ENCODE data around the gene HBEGF. TPM values are rescaled to one million over a fixed set of nuclear protein-coding genes. Genes with fewer than 3 reads are reported as not detected.

Gene HBEGF
- total and polyA plus RNA-seq, 10 of the 15 experiments (the other 5 are each of a cell fraction or from before 2014, with no cell fraction given): 0.87 to 3.1 (median 2.1) TPM

DNA sequence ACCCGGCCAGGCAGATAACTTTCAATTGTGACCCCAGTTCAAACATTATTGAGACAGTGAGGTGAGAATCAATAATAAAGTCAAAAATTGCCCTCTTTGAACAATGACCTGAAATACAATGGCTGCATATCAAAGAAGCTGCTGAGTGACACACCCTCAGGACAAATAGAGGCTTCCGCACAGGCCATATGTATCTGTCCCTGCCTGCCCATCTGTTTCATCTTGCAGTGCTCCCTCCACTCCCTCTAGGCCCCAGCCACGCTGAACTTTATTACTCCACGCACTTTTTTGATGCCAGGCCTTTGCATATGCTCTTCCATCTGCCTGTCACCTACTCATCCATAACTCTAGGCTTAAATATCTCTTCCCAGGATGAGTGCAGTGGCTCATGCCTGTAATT, 27.6 kb downstream of the HBEGF start:
- no peaks in the 10 kb centered on the region for H3K9me3 ChIP-seq (replicated peaks; ENCODE audit: control insufficient read depth, insufficient read depth, low read length)
- CTCF ChIA-PET: interaction anchor here (0.7 kb wide), 1 partner anchor 21 kb away, joined by 3 read pairs; no protein-coding TSS in a partner anchor
- no peaks in the 10 kb centered on the region for H4K20me1 ChIP-seq (ENCODE audit: control insufficient read depth, insufficient read depth)
- H3K4me3 ChIP-seq: no peak overlapping the region
- 75% methylated on average over 4 of the region's 4 CpGs for WGBS (ENCODE audit: insufficient coverage, insufficient replicate concordance, low lambda C conversion rate, missing lambda C conversion rate)
- DNase-seq (ENCODE audit: low read depth, low spot score): no peak
- no peak for FAIRE-seq
- in situ Hi-C loops (cut with MboI): no loop called here
- no peak for ATAC-seq
- POLR2A ChIA-PET: no interaction called here
- SMC1A ChIA-PET (ENCODE audit: uncharacterized antibody, unreplicated experiment): no interaction called here
- intact Hi-C loops (cut with micrococcal nuclease; ENCODE audit: unreplicated experiment): no loop called here
- no peaks in the 10 kb centered on the region for H3K4me1 ChIP-seq (ENCODE audit: control insufficient read depth, insufficient read depth, low read length)
- RAD21 ChIA-PET (ENCODE audit: unreplicated experiment): no interaction called here
- no TSS peak for BruUV-seq (replicated peaks)
- no peak overlapping the region for H3K9ac ChIP-seq (ENCODE audit: control insufficient read depth, insufficient read depth, low read length)
- H3K27me3 ChIP-seq (replicated peaks in 1 of 2; ENCODE audit: control insufficient read depth in 2 of 2, insufficient read depth in 2 of 2, low read length in 1 of 2): no peaks in the 10 kb centered on the region
- no peak overlapping the region for H2AFZ ChIP-seq (ENCODE audit: control insufficient read depth, low read depth, low read length)
- no peak overlapping the region for H3K27ac ChIP-seq (ENCODE audit: control insufficient read depth, insufficient read depth)
- no peaks in the 10 kb centered on the region for H3K79me2 ChIP-seq (ENCODE audit: control insufficient read depth, insufficient read depth, low read length)
- H3K36me3 ChIP-seq (ENCODE audit: control insufficient read depth in 2 of 2, insufficient read depth in 2 of 2, low read length in 1 of 2): no peaks in the 10 kb centered on the region
- no peak overlapping the region for H3K4me2 ChIP-seq (ENCODE audit: control insufficient read depth, insufficient read depth)
- TF ChIP-seq WRNIP1 (IDR thresholded peaks at IDR 0.05; ENCODE audit: borderline replicate concordance, low read depth, low read length) (no peak), RELA (IDR thresholded peaks at IDR 0.05; ENCODE audit: borderline replicate concordance, partially characterized antibody) (no peak), POLR2A (IDR thresholded peaks at IDR 0.05; ENCODE audit: low read depth, low read length) (no peak), CHD1 (IDR thresholded peaks at IDR 0.05; ENCODE audit: low read depth, low read length) (no peak), SMAD1 (IDR thresholded peaks at IDR 0.05; ENCODE audit: low read depth, partially characterized antibody) (no peak), RFX5 (IDR thresholded peaks at IDR 0.05; ENCODE audit: low read depth, low read length) (no peak), RCOR1 (conservative IDR thresholded peaks at IDR 0.05; ENCODE audit: low read depth, low read length) (no peak), ASH2L (IDR thresholded peaks at IDR 0.05; ENCODE audit: borderline replicate concordance, low read depth) (no peak), FOS (IDR thresholded peaks at IDR 0.05; ENCODE audit: borderline replicate concordance, extremely low read depth, insufficient read length) (no peak), JUNB (IDR thresholded peaks at IDR 0.05) (no peak), TCF7 (IDR thresholded peaks at IDR 0.05; ENCODE audit: borderline replicate concordance) (no peak)
- TF ChIP-seq, protein P1, sequence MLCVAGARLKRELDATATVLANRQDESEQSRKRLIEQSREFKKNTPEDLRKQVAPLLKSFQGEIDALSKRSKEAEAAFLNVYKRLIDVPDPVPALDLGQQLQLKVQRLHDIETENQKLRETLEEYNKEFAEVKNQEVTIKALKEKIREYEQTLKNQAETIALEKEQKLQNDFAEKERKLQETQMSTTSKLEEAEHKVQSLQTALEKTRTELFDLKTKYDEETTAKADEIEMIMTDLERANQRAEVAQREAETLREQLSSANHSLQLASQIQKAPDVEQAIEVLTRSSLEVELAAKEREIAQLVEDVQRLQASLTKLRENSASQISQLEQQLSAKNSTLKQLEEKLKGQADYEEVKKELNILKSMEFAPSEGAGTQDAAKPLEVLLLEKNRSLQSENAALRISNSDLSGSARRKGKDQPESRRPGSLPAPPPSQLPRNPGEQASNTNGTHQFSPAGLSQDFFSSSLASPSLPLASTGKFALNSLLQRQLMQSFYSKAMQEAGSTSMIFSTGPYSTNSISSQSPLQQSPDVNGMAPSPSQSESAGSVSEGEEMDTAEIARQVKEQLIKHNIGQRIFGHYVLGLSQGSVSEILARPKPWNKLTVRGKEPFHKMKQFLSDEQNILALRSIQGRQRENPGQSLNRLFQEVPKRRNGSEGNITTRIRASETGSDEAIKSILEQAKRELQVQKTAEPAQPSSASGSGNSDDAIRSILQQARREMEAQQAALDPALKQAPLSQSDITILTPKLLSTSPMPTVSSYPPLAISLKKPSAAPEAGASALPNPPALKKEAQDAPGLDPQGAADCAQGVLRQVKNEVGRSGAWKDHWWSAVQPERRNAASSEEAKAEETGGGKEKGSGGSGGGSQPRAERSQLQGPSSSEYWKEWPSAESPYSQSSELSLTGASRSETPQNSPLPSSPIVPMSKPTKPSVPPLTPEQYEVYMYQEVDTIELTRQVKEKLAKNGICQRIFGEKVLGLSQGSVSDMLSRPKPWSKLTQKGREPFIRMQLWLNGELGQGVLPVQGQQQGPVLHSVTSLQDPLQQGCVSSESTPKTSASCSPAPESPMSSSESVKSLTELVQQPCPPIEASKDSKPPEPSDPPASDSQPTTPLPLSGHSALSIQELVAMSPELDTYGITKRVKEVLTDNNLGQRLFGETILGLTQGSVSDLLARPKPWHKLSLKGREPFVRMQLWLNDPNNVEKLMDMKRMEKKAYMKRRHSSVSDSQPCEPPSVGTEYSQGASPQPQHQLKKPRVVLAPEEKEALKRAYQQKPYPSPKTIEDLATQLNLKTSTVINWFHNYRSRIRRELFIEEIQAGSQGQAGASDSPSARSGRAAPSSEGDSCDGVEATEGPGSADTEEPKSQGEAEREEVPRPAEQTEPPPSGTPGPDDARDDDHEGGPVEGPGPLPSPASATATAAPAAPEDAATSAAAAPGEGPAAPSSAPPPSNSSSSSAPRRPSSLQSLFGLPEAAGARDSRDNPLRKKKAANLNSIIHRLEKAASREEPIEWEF (IDR thresholded peaks at IDR 0.05; ENCODE audit: insufficient replicate concordance, low read depth, low read length): no peak
- TF ChIP-seq, protein P2, sequence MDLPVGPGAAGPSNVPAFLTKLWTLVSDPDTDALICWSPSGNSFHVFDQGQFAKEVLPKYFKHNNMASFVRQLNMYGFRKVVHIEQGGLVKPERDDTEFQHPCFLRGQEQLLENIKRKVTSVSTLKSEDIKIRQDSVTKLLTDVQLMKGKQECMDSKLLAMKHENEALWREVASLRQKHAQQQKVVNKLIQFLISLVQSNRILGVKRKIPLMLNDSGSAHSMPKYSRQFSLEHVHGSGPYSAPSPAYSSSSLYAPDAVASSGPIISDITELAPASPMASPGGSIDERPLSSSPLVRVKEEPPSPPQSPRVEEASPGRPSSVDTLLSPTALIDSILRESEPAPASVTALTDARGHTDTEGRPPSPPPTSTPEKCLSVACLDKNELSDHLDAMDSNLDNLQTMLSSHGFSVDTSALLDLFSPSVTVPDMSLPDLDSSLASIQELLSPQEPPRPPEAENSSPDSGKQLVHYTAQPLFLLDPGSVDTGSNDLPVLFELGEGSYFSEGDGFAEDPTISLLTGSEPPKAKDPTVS (IDR thresholded peaks at IDR 0.05; ENCODE audit: low read depth, low read length): no peak
- TF ChIP-seq, protein P3, sequence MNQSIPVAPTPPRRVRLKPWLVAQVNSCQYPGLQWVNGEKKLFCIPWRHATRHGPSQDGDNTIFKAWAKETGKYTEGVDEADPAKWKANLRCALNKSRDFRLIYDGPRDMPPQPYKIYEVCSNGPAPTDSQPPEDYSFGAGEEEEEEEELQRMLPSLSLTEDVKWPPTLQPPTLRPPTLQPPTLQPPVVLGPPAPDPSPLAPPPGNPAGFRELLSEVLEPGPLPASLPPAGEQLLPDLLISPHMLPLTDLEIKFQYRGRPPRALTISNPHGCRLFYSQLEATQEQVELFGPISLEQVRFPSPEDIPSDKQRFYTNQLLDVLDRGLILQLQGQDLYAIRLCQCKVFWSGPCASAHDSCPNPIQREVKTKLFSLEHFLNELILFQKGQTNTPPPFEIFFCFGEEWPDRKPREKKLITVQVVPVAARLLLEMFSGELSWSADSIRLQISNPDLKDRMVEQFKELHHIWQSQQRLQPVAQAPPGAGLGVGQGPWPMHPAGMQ (IDR thresholded peaks at IDR 0.05; ENCODE audit: borderline replicate concordance): no peak
- TF ChIP-seq, protein P4, sequence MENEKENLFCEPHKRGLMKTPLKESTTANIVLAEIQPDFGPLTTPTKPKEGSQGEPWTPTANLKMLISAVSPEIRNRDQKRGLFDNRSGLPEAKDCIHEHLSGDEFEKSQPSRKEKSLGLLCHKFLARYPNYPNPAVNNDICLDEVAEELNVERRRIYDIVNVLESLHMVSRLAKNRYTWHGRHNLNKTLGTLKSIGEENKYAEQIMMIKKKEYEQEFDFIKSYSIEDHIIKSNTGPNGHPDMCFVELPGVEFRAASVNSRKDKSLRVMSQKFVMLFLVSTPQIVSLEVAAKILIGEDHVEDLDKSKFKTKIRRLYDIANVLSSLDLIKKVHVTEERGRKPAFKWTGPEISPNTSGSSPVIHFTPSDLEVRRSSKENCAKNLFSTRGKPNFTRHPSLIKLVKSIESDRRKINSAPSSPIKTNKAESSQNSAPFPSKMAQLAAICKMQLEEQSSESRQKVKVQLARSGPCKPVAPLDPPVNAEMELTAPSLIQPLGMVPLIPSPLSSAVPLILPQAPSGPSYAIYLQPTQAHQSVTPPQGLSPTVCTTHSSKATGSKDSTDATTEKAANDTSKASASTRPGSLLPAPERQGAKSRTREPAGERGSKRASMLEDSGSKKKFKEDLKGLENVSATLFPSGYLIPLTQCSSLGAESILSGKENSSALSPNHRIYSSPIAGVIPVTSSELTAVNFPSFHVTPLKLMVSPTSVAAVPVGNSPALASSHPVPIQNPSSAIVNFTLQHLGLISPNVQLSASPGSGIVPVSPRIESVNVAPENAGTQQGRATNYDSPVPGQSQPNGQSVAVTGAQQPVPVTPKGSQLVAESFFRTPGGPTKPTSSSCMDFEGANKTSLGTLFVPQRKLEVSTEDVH (IDR thresholded peaks at IDR 0.05; ENCODE audit: low read depth, partially characterized antibody): no peak

All from GM12878 (cell line).